Tongue (tissue), 2 donors: ENCODE data around the gene DOCK10. TPM values are rescaled to one million over a fixed set of nuclear protein-coding genes. Genes with fewer than 3 reads are reported as not detected.
A peak's percentile ranks its signal among the peaks of the same experiment; 100 is the strongest.

Source experiments
- DNase-seq: peaks from one replicate; pipeline ENCODE4 v3.0.0-alpha.2; 2015
- total RNA-seq: library from RNA; depleted of rRNA; stranded (reverse); fragments of >200 nt; gene quantifications from one replicate; pipeline ENCODE4 v1.2.3, GENCODE V29; 2014

The DOCK10 gene
- total RNA-seq, 1 donor from 2014 or later = 13.8 TPM

DNA sequence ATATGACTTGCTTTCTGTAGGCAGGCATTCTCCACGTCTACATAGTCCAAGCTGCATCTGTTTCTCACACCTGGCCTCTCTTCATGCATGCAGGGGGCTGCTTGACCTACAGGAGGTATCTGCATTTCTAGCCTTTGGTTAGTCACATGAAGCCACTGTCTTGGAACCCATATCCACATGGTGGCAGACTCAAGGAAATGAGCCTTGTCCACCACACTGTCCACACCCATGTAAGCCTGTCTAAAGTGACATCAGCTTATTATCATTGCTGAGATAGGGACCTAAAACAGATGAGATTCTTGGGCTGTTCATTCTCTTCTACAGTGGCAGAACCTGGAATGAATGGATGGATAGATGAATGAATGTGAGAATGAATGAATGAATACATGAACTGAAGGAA, 160.4 kb downstream of the DOCK10 start:
- DNase-seq = no peak

DNA sequence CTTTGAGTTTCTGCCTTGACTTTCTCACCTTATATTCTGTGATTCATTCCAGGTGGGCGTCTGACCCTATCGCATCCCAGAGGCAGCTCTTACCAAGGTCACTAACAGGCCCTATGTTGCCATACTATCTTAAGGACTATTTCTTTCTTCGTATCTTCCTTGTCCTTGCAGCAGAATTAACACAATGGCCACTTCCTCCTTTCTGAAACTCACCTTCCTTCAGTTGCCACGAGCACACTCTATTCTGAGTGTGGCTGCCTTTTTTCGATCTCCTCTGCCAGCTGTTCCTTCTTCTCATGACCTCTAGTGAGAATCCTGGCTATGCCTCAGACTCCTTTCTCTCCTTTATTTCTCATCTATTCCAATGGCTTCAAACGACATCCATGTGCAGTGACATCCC, 165.7 kb downstream of the DOCK10 start:
- DNase-seq = no peak

DNA sequence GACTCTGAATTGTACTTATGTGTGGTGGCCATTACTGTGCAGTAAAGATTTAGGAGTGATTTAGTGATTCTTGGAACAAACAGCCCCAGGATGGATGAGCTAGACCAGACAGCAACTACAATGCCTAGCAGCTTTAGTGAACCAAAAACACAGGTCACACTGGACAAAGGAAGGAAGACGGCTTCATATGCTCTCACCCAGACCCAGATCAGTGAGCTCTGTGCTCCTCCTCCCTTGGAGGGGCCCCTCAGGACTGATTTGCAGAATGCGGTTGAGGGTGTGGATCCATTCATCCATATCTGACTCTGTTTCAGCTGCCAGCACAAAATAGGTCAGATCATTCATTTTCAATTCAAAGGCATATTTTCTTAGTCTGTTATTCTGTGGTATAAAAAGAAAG, 166.4 kb downstream of the DOCK10 start:
- DNase-seq = no peak

DNA sequence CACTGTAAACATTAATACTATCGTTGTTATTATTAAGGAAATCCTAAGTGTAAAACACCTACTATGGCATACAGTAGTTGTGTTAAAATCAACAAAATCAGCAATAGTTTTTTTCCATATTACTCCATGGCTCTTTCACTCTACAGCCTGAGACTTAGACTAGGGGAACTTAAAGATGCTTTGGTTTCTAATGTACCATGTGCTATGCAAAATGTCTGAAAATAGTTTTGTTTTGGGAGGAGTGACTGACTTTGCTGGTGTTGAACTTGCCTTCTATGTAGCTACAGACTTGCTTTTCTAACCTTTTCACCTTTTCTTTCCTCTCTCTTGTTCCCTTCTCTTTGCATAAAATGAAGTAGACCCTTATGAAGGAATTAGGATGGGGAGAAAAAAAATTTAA, 167.1 kb downstream of the DOCK10 start:
- DNase-seq = no peak

DNA sequence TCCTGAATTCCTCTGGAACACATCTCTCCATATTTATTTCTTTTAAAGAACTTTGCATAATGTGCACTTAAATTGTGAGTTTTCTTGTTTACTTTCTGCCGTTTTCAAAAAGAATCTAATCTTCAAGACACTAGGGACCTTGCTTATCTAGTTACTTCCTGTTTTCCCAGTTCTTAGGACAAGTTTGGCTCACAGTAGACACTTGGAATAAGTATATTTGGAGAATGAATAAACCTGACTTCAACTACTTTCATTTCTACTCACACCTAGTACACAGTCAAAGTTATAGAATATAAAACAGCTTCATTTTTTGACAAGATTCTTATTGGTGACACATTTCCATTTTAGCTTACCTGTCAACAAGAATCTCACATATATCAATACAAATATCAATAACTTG, 170.5 kb downstream of the DOCK10 start:
- DNase-seq = no peak

DNA sequence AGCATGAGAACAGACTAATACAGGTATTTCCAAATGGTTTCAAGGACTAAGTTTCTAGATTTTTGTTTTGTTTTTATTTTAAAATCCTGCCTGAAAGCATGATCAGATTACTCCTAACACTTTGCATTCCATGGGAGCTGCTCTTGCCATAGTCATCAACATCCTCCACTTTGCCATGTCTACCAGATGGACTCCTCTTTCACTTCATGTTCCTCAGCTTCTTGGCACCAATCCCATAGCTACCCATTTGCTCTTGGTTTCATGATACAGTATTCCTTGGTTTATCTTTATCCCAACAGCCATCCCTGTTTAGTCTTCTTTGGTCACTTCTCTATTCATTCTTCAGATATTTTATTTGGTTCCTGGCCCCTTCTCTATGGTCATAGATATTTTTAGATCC, 171.9 kb downstream of the DOCK10 start:
- no peak for DNase-seq

DNA sequence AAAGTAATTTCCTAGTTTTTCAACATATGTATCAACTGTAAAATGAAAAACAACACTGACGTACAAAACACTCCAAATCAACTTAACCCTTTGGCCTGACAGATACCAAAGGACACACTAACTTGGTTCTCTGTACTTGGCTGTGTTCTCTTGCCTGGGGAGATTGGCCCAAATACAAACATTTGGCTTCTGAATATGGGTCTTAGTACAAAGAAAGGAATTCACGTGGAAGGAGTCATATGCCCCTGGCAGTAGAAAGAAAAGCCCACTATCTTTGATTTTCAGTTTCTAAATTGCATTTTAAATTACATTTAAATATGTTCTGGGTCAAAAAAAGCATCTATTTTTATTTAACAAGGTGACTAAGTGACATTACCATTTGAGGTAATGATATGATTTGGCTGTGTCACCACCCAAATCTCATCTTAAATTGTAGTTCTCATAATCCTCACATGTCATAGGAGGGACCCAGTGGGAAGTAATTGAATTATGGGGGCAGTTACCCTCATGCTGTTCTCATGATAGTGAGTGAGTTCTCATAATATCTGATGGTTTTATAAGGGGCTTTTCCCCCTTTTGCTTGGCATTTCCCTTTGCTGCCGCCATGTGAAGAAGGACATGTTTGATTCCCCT, 172.6 kb downstream of the DOCK10 start:
- DNase-seq = no peak

DNA sequence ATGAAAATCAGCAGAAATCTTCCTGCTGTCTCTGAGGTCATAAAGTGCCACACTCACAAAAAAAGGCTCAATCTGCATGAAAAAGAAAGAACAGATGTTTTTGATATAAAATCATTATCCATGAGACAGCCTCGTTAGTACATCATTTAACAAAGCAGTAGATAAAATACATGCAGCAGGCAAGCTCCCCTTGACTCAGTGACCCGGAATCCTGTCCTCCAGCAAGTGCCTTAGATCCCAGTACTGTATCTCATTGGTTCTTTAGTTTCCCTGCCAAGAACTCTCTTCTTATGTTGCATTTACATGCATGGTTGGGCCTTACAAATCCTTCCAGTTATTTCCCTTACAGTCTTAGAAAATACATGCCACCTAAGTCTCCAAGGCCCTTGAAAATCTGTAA, 177.3 kb downstream of the DOCK10 start:
- DNase-seq = no peak

DNA sequence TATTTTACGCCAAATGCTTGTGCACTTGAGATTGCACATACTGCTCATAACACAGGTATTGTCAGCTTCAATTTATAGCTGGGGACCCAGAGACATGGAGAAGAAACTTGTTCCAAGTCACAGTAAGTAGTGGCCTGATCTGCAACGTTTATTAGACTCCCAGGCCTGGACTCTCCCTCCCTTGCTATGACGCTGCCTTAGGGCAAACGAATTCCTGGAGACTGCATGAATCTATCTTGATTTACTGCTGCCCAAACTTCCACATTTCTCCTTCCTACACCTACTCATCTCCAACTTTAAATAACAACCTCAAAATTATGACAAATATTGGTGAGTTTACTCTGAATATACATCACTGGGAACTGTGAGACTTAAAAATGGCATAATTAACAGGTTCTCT, 181.0 kb downstream of the DOCK10 start:
- DNase-seq = no peak

DNA sequence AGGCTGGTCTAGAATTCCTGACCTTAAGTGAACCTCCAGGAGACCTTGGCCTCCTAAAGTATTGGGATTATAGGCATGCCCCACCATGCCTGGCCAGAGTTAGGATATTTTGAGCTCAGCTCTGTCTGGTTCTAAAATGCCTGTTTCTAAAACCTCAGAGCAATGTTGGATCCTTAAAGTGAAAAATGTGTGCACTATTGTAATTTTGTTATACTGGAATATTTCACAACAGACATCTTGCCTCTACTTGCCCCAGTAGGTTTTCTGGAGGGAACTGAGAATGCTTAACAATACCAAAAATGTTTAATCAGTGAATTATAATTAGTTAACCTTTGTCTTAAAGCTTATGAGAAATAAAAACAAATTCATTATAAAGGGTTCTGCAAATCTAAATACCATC, 181.5 kb downstream of the DOCK10 start:
- no peak for DNase-seq

DNA sequence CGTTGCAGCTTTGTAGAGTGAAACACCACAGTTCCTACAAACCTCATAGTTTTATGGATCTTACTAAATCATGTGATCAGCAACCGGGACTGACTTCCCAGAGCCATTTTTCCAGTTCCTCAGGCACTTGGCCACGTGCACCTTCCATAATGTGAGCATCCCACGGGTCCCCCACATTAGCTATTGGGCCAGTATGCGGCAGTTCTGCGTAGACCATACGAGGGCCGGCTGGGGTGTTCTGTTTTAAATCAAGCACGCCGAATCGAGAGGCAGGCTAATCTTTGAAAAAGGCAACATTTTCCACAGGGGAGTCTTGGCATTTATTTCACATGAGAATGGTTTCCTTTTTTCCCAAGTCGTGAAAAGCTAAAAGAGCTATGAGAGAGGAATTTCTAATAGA, 190.5 kb downstream of the DOCK10 start:
- DNase-seq = peak; percentile 6

DNA sequence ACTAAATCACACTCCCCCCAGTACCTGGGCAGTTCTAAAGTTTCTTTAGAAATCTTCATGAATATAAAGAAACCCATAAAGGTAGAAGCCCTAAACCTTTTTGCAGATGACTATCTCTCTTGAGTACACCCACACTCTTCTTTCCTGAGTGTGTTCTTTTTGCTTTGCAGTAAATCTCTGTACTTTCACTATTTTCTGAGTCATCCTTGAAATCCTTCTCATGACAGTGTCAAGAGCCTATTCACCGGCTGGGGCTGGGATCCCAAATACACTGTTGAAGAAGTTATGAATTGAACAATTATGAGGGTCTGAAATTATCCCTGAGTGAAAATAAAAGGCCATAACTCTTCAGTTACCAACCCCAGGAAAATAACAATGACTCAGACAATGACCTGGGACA, 192.2 kb downstream of the DOCK10 start:
- DNase-seq = no peak

DNA sequence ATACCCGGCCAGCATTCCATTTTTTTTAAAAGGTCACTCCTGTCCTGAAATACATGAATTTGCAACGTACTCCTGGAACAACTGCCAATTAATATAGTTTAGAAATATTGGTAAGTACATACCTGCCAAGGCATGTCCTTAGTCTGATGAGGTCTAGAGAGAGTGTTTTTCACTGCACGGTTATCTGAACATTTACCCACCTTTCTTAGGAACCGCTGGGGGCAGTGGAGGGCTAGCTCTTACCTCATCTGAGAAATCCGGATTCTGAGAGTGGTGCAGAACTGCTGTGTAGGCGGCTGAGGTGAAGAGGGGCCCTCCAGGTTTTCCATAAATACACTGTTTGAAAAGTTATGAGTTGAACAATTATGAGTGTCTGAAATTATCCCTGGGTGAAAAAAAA, 193.0 kb downstream of the DOCK10 start:
- no peak for DNase-seq

DNA sequence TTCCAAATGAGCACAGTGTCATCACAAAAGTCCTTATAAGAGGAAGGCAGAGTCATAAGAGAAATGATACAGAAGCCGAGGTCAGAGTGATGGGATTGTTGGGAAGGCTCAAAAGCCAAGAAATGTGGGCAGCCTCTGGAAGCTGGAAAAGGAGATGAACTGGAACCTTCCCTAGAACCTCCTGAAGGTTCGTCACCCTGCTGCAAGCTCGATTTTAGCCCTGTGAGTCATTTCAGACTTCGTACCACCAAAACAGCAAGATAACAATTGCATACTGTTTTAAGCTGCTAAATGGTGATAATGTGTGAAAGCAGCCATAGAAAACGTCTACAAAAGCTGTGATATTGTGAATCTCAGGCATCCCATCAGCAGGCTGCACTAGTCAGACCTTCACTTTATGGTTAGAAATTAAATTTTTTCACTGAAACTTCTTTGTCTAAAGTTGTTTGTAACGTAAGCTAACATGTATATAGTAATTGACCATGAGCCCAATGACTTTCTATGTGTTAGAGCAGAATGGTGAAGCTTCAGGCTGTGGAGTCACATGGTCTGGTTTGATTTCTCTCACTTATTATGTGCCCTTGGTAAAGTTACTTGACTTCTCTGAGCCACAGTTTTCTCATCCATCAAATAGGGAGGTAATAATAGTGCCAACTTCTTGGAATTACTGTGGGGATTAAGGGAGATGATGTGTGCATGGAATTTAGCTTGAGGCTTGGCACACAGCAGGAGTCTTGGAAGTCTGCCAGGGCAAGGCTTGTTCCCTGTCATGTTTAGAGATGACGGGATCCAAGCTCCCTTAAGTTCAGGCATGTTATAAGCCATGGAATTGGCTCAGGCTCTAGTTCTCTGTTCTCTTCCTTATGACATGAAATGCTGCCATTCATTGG, 194.1 kb downstream of the DOCK10 start:
- DNase-seq = peak; percentile 94

DNA sequence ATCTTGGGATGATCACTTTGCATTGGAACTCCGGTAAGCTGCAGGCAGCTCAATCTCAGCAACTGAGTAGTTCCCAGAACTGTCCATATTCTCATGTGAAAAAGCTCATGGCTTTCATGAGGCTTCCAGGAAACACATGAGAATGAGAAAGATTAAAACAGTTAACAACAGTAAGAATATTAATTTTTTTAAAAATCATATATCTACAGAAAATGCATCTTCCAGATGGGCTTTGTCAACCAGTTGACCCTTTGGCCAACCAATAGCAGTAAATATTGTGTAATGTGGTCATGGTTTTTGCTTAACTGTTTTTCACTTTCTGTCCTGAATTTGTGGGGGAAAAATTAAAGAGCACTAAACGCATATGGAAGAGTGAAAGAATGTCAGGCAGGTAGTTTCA, 194.9 kb downstream of the DOCK10 start:
- DNase-seq = no peak

DNA sequence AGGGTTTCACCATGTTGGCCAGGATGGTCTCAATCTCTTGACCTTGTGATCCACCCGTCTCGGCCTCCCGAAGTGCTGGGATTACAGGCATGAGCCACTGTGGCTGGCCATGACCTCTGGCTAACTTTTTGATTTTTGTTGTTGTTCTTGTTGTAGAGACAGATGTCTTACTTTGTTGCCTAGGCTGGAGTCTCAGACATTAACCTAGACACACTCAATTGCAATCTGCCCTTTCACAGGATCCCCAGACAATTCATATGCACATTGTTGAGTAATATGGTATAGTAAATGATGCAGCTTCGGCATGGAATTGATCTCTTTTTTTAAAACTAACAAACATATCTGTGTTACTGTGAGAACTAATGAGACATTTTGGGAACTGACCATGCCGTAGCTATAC, 195.6 kb downstream of the DOCK10 start:
- no peak for DNase-seq

DNA sequence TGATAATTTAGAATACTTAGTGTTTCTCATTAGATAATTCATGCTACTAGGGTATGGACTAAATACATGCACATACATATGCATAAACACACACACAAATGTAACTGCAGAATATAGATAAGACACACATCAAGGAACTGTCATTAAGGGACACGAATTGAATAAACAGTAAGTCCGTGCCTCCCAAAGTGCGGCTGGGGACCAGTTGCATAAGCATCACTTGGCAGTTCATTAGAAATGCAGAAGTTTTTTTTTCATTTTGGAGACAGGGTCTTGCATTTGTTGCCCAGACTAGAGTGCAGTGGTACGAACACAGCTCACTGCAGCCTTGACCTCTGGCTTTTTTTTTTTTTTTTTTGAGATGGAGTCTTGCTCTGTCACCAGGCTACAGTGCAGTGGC, 196.1 kb downstream of the DOCK10 start:
- DNase-seq = no peak

DNA sequence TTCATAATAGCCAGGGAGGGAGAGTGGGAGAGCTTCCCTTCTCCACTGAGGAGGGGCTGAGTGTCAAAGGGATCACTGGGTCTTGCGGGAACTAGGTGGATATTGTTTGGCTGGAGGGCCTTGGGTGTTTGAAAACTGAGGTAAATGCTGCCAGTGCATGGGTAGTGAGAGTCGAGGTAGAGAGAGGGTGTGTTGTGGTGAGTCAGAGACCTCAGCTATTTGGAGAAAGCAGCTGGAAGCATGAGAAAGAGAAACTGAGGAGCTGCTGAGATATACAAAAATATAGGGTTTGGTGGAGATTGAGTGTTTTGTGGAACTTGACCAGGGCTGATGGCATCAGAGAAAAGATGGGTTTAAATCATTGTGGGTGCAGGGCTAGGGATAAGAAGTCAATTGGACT, 199.1 kb downstream of the DOCK10 start:
- DNase-seq = no peak

DNA sequence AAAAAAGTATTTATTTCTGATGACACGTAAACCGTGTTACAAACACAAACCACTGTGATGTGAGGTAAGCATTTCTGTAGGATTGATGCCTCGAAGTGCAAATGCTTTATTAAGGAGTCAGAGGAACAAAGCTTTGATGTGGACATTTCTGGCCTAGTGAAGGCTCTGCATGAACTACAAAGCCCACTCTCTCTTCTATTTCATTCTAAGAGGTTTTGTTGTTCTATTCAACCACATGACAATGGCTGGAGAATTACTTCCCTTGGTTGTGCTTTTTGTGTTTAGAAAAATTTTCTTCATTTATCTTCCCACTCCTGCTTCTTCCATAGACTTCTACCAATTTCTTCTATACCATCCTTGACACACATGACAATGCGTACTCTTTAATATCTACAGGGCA, 200.4 kb downstream of the DOCK10 start:
- no peak for DNase-seq

DNA sequence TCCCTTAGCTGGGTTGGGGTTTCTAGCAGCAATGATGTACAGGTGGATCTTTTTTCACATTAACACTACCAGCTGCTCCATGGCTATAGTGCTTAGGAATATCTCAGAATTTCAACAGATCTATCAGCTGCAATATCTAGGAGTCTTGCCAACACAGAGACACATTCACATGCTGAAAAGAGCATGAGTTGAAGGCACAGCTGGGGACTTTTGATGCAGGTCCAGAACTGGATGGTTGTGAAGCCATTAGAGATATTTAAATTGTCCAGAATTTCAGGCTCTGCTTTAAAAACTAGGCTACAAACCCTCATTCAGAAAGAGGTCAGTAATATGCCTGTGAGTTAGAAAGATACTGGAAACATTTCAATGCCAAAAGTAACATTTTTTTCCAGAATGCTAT, 203.9 kb downstream of the DOCK10 start:
- DNase-seq = peak; percentile 92

DNA sequence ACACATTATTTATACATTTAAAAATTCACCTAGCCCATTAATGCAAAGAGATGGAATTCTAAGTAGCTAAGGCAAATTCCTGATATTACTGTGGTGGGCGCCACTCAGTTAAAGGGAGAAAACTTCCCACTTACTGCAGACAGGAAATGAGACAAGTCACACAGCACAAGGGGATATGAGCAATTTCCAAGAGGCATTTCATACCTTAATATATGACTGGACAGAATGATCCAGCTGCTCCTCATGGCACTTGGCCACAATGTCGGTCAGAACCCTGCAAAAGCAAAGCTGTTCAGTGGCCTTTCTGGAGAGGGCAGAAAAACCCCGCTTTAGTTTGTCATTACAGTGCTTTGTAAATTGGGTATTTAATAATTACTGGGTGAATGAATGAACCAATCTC, 204.7 kb downstream of the DOCK10 start:
- DNase-seq = peak; percentile 86

DNA sequence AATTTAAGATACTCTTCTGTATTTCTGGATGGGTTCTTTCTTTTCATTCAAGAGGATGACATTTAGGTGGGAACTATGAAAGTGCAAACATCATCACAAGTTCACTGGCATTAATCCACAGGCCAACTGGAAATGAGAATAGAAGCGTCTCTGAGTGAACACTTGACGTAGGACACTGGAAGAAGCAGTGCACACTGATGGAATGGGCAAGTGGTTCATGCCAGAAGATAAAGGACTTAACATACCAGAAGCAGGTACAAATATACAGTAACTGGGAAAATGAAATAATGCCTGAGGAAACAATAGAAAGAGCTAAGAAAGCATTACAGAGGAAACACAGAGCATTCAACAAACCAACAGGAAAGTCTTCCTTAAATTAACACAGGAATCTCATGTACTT, 205.2 kb downstream of the DOCK10 start:
- peak; percentile 57 for DNase-seq

DNA sequence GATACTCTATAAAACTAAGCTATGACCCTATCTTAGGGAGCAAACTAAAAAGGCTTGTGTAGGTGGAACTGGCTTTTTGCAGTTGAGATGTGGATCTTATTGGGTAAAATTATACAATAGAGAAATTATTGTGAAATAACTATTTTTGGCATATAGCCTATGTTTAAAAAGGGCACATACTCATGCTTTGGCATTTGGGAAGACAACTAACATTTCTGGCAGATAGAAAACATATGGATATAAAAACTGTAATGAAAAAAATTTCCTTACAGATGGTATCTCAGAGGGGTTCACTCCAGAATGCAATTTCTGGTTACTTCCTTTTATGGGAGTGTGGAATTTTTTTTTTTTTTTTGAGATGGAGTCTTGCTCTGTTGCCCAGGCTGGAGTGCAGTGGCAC, 206.0 kb downstream of the DOCK10 start:
- DNase-seq = no peak

DNA sequence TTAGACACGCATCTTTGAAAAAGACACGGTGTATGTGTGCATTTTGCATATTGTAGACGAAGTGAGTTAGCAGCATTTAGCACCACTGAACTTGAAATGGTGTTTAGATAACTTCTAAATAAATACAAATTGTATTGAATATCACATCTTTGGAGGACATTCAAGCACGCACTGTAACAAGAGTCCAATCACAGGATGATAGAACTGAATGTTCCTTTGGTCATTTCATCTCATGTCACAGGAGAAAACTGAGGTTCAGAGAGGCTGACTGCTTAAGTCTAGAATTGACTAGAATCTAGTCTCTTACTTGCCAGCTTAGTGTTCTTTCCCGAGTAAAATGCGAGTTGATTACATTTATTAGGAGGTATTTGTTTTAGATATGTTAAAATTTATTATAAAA, 206.9 kb downstream of the DOCK10 start:
- DNase-seq = no peak
